Mammary epithelial cell (primary cell): ENCODE measurements around the gene CACHD1.

Source experiments
- EZH2 ChIP-seq: IDR thresholded peaks from 2 replicates; pipeline ENCODE4 v1.6.1; 2012; ENCODE audit warnings: low read length, inconsistent platforms, borderline replicate concordance
- TF ChIP-seq, protein P1 (sequence below), 2 donors: IDR thresholded peaks in 1 of 2; conservative IDR thresholded peaks in 1 of 2; 2 replicates each; pipeline ENCODE4 v1.5.1; 2011 to 2012; ENCODE audit warnings: inconsistent platforms in 2 of 2, low read length in 2 of 2, mild to moderate bottlenecking in 2 of 2, control low read depth in 1 of 2, low read depth in 1 of 2; ENCODE audit not compliant: insufficient read depth in 1 of 2; ENCODE audit errors: extremely low read depth in 1 of 2

GRCh38 chr1:64678366-64678765, 208.4 kb downstream of the CACHD1 start:
- TF ChIP-seq, protein P1, sequence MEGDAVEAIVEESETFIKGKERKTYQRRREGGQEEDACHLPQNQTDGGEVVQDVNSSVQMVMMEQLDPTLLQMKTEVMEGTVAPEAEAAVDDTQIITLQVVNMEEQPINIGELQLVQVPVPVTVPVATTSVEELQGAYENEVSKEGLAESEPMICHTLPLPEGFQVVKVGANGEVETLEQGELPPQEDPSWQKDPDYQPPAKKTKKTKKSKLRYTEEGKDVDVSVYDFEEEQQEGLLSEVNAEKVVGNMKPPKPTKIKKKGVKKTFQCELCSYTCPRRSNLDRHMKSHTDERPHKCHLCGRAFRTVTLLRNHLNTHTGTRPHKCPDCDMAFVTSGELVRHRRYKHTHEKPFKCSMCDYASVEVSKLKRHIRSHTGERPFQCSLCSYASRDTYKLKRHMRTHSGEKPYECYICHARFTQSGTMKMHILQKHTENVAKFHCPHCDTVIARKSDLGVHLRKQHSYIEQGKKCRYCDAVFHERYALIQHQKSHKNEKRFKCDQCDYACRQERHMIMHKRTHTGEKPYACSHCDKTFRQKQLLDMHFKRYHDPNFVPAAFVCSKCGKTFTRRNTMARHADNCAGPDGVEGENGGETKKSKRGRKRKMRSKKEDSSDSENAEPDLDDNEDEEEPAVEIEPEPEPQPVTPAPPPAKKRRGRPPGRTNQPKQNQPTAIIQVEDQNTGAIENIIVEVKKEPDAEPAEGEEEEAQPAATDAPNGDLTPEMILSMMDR (conservative IDR thresholded peaks at IDR 0.05 in 1 of 2, IDR thresholded peaks at IDR 0.05 in 1 of 2; ENCODE audit: extremely low read depth in 1 of 2, insufficient read depth in 1 of 2, low read depth in 1 of 2, low read length in 2 of 2): no peak
- no peak for TF ChIP-seq EZH2
